Smooth muscle cell (in vitro differentiated cells): Measurements from ENCODE around the gene CALR3. TPM values are rescaled to one million over a fixed set of nuclear protein-coding genes. Genes with fewer than 3 reads are reported as not detected.

Experiments used
- DNase-seq: peaks from one replicate; lab custom pipeline; 2025; ENCODE audit not compliant: unreplicated experiment; lab: John Stamatoyannopoulos, UW
- H2AFZ ChIP-seq: fragments of 200-600 bp; sonication (generic); 2 replicates; pipeline ENCODE4 v1.6.0; 2016; ENCODE audit warnings: antibody characterized with exemption, low read depth, mild to moderate bottlenecking
- H3F3A ChIP-seq: fragments of 200-600 bp; sonication (generic); 2 replicates; pipeline ENCODE4 v1.6.0; 2017; ENCODE audit warnings: antibody characterized with exemption, low read depth
- H3K27ac ChIP-seq: fragments of 200-600 bp; sonication (generic); 2 replicates; pipeline ENCODE4 v1.5.1; 2016; ENCODE audit warnings: low read depth, mild to moderate bottlenecking
- H3K27me3 ChIP-seq: fragments of 200-600 bp; sonication (generic); 2 replicates; pipeline ENCODE4 v1.6.1; 2016; ENCODE audit warnings: low read depth, mild to moderate bottlenecking
- H3K36me3 ChIP-seq: fragments of 200-600 bp; sonication (generic); 2 replicates; pipeline ENCODE4 v1.5.1; 2016; ENCODE audit warnings: low read depth
- H3K4me1 ChIP-seq: fragments of 200-600 bp; sonication (generic); 2 replicates; pipeline ENCODE4 v1.5.1; 2016; ENCODE audit warnings: low read depth
- H3K4me2 ChIP-seq: fragments of 200-600 bp; sonication (generic); 2 replicates; pipeline ENCODE4 v1.6.0; 2016; ENCODE audit warnings: mild to moderate bottlenecking
- H3K4me3 ChIP-seq: fragments of 200-600 bp; sonication (generic); 2 replicates; pipeline ENCODE4 v1.5.1; 2016; ENCODE audit warnings: mild to moderate bottlenecking
- H3K79me2 ChIP-seq: fragments of 200-600 bp; sonication (generic); 2 replicates; pipeline ENCODE4 v1.6.0; 2016; ENCODE audit warnings: low read depth, mild to moderate bottlenecking
- H3K9ac ChIP-seq: fragments of 200-600 bp; sonication (generic); 2 replicates; pipeline ENCODE4 v1.6.0; 2016; ENCODE audit warnings: low read depth
- H3K9me3 ChIP-seq: fragments of 200-600 bp; sonication (generic); replicated peaks from 2 replicates; pipeline ENCODE4 v1.5.1; 2016; ENCODE audit warnings: low read depth
- H4K20me1 ChIP-seq: fragments of 200-600 bp; sonication (generic); 2 replicates; pipeline ENCODE4 v1.6.0; 2016; ENCODE audit warnings: low read depth
- WGBS: methylation state at CpG from one replicate; pipeline ENCODE4 v1.1.7; 2016; ENCODE audit warnings: low lambda C conversion rate; 5-methylcytosine and 5-hydroxymethylcytosine counted together
- polyA plus RNA-seq: library from polyadenylated mRNA; unstranded; fragments of >200 nt; fragmentation: Nextera tagmentation; extraction: Ambion mirVana; gene quantifications from 2 replicates; pipeline ENCODE4 v1.2.1, GENCODE V29; 2016
- total RNA-seq: library from RNA; depleted of rRNA; stranded (reverse); fragments of >200 nt; gene quantifications from 2 replicates; pipeline ENCODE4 v1.2.3, GENCODE V29; 2014
- TF ChIP-seq, protein P1 (sequence below): fragments of 200-600 bp; sonication (generic); IDR thresholded peaks from 2 replicates; pipeline ENCODE4 v1.5.1; 2017; ENCODE audit warnings: borderline replicate concordance, mild to moderate bottlenecking, antibody characterized with exemption; ENCODE audit not compliant: insufficient read depth, poor library complexity, severe bottlenecking

The CALR3 gene
- total and polyA plus RNA-seq, 2 experiments from 2014 or later = not detected

DNA sequence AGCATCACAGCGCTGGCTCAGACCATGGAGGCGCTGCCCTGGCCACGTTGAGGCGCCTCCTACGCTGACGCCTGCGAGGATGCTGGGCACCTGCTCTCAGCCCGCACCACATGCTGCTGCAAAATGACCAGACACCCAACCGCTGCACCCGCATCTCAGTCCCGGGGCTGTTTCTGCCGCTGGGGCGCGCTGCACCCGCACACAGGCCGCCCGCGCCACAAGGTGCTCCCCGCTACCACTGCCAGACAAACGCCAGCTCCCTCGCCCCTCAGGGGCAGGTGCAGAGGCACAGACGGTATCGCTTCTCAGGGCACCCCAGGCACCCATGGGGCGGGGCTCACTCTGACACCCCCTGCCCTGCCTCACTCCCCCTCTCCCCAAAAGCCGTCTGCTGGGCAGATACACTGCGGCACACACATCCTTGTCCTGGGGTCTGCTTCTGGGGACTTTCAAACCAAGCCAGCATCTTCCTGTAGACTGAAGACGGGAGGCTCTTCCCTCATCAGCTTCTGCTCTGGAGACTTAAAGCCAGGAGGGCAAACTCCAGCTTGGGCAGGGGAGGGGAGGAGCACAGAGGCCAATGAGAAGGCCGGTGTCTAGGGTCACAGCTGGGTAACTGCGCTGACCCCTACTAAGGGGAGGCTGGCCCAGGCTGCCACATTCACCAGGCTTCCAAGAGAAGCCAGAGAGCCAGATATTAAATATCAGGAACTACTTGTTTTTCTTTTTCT is 29.9 kb upstream of the CALR3 start:
- H3K4me2 ChIP-seq = no peak overlapping the region
- no peak overlapping the region for H3K9ac ChIP-seq
- H4K20me1 ChIP-seq = peaks cover 2% of the 10 kb centered on the region
- H3F3A ChIP-seq = no peaks in the 10 kb centered on the region
- H3K9me3 ChIP-seq = no peaks in the 10 kb centered on the region
- H3K36me3 ChIP-seq = no peaks in the 10 kb centered on the region
- no peaks in the 10 kb centered on the region for H3K27me3 ChIP-seq
- H2AFZ ChIP-seq = no peak overlapping the region
- WGBS = 99% methylated on average over 27 of the region's 29 CpGs
- TF ChIP-seq, protein P1, sequence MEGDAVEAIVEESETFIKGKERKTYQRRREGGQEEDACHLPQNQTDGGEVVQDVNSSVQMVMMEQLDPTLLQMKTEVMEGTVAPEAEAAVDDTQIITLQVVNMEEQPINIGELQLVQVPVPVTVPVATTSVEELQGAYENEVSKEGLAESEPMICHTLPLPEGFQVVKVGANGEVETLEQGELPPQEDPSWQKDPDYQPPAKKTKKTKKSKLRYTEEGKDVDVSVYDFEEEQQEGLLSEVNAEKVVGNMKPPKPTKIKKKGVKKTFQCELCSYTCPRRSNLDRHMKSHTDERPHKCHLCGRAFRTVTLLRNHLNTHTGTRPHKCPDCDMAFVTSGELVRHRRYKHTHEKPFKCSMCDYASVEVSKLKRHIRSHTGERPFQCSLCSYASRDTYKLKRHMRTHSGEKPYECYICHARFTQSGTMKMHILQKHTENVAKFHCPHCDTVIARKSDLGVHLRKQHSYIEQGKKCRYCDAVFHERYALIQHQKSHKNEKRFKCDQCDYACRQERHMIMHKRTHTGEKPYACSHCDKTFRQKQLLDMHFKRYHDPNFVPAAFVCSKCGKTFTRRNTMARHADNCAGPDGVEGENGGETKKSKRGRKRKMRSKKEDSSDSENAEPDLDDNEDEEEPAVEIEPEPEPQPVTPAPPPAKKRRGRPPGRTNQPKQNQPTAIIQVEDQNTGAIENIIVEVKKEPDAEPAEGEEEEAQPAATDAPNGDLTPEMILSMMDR = no peak
- no peaks in the 10 kb centered on the region for H3K79me2 ChIP-seq
- no peak for DNase-seq
- H3K4me3 ChIP-seq = no peak overlapping the region
- no peaks in the 10 kb centered on the region for H3K4me1 ChIP-seq
- no peak overlapping the region for H3K27ac ChIP-seq

DNA sequence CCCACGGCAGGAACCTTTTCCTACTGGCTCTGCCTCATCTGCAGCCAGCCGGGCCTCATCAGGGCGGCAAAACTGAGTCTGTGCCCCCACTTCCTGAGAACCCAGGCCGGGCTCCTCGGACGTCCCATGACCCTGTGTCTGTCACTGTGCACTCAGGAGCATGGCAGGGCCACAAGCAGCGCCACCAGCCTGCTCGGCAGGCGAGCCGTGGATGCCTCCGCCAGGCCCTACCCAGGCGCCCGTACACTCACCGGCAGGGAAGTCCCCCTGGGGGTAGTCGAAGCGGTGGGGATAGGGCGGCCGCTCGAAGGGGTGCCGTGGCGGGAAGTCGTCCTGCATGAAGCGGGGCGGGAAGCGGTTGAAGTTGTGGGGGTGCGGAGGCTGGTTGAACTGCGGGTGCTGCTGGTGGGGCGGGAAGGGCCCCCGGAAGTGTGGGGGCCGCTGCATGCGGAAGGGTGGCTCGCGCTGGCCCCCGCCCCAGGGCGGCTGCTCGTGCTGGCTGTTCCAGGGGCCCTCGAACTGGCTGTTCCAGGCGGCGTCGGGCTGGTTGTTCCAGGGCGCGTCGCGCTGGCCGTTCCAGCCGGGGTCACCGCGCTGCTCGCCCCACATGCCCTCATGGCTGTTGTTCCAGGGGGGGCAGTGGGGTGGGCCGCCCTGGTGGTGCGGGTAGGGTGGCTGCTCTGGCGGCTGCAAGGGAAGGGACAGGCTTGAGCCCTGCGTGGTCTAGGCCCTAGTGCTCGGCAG is 29.2 kb upstream of the CALR3 start:
- no peak overlapping the region for H3K4me3 ChIP-seq
- no peaks in the 10 kb centered on the region for H3K79me2 ChIP-seq
- peaks cover 4% of the 10 kb centered on the region for H4K20me1 ChIP-seq
- no peak overlapping the region for H3K9ac ChIP-seq
- no peaks in the 10 kb centered on the region for H3K9me3 ChIP-seq
- no peaks in the 10 kb centered on the region for H3K27me3 ChIP-seq
- H3K36me3 ChIP-seq = no peaks in the 10 kb centered on the region
- 98% methylated on average over 50 of the region's 54 CpGs for WGBS
- no peaks in the 10 kb centered on the region for H3K4me1 ChIP-seq
- H2AFZ ChIP-seq = no peak overlapping the region
- H3K4me2 ChIP-seq = no peak overlapping the region
- TF ChIP-seq, protein P1 = no peak
- no peak for DNase-seq
- H3F3A ChIP-seq = no peaks in the 10 kb centered on the region
- no peak overlapping the region for H3K27ac ChIP-seq

DNA sequence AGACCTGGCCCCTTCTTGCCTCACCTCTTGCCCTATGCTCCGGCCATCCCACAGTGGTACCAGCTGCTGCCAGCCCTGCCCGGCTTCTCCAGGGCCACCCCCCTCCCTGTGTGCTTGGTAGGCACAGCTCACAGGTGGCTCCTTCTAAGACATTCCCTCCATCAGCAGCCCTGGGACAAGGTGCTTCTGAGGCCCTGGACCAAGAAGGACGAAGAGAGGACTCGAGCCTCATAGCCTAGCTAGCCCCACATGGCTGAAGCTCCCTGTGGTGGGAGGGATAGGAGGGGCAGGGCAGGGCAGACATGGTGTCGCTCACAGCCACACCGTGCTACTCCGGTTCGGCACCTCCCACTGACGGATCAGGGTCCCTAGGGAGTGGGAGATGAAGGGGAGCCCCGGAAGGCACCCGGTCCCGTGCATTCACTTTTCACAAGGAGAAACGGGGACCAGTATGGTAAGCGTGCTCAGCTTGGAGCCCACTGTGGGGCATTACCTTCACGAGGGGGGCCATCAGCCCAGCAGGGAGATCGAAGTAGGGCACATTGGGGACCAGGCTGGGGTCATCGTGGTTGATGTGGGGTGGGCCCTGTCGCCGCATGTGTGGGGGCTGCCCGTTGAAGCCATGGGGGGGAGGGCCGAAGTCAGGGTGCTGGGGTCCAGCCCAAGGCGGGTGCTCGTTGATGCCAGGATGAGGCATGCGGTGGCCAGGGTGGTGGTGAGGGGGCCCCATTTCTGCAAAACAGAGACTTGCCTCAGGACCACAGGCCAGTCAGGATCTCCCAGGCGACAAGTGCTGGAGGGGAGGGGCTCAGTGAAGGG is 26.8 kb upstream of the CALR3 start:
- Histone ChIP-seq H2AFZ (no peak overlapping the region), H3K27me3 (no peaks in the 10 kb centered on the region)
- 98% methylated on average over 21 of the region's 25 CpGs for WGBS

More for the DNA sequence above, 26.8 kb upstream of the CALR3 start:
- Histone ChIP-seq H4K20me1 (peaks cover 4% of the 10 kb centered on the region), H3K9ac (no peak overlapping the region), H3K79me2 (no peaks in the 10 kb centered on the region), H3F3A (no peaks in the 10 kb centered on the region), H3K4me2 (no peak overlapping the region), H3K36me3 (no peaks in the 10 kb centered on the region), H3K27ac (no peak overlapping the region), H3K4me1 (no peaks in the 10 kb centered on the region), H3K4me3 (no peak overlapping the region), H3K9me3 (no peaks in the 10 kb centered on the region)
- no peak for DNase-seq
- TF ChIP-seq, protein P1 = no peak
